Activated CD4-positive, alpha-beta T cell treated with anti-CD3 and anti-CD28 coated beads, Interleukin-2, amount 50 U/mL, for 1 hour (primary cell): Measurements from ENCODE around the gene SLC47A2.
"Not testable (repeated sequence)": the region's sequence is repeated elsewhere in the genome, so short reads cannot be mapped to it uniquely, and the experiment has no call there.

Source experiments
- DNase-seq: peaks from one replicate; pipeline ENCODE4 v3.0.0-alpha.2; 2020

SLC47A2 gene

GRCh38 chr17:19706791-19707727 is 9.3 kb downstream of the SLC47A2 start:
- no peak for DNase-seq

DNA sequence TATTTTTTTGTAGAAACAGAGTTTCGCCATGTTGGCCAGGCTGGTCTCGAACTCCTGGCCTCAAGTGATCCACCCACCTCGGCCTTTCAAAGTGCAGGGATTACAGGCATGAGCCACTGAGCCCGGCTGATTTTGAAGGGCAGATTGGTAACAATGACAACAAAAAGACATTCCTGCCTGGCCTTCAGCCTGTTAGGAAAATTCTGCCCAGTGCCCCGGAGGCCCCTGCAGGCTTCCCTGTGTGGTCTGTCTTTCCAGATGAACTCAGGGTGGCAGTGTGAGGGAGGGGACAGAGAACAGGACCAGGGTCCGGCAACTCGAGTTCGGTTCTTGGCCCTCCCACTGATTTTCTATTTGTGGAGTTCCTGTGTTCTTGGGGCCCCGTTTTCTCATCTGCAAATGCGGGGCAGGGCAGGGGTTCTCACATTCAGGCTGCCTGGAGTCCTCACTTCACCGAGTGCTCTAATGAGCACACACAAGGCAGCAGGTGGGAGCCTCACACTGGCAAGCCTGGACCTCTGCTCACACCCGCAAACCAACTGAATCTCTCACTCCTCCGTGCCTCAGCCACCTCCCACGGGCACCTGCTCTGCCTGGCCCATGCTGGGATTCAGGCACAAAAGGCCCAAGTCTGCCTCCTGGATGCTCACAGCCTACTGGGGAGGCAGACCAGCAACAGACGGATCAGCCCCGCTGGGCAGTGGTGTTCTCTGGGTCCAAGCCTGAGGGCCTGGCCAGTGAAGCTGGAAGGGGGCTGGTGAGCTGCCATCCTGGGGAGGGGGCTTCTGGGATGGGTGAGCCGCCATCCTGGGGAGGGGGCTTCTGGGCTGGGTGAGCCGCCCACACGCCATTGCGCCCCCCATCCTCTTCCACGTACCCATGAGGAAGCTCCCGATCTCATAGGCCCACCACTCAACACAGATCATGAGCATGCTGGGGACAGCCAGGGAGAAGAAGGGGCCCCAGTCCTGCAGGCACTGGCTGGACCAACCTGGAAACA is 10.3 kb downstream of the SLC47A2 start:
- no peak for DNase-seq

DNA sequence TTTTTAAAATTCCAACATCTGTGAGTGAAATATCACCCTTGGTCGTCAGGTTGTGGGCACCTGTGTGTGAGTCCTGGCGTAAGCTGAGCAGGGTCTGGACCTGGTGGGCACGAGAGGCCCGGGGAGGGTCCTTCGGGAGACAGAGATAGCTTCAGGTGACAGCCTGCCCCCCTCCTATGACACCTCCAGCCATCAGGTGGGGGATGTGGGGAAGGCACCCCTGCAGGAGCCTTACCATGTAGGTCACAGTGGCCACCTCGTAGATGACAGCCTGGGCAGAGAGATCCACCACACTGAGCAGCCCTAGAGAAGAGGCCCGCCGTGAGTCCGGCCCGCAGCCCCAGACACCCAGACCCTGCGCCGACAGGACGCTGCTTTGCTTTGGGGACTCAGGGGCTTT is 11.2 kb downstream of the SLC47A2 start:
- DNase-seq: no peak

- no peak for DNase-seq
Observed at GRCh38 chr17:19703828-19704613, 12.4 kb downstream of the SLC47A2 start.

DNA sequence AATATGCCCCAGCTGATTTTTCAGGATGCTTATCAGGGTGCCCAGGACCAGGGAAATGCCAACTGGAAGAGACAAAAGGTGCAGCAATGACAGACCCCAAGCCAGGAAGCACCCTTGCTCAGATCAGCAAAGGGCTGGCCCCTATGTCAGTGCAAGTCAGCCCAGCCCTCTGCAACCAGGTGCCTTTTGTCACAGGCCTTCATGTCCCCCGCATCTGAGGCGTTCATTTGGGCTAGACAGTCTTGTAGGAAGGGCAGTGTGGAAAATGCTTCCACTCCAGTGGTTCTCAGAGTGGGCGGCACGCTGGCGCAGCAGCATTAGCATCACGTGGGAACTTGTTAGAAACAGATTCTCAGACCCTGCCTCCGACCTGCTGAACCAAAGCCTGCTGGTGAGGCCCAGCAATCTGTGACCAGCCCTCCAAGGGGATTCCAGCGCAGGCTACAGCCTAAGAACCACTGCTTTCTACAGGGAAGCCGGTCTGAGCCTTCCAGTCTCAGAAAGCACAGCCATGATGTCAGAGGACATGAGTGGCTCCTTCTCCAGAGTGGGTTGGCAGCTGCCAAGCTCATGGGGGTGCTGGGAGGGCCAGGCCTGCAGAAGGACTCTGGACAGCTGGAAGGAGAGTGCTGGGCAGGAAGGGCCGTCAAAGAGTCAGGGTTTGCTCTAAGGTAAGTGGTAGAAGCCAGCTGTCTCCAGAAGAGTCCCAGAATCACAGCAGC is 13.1 kb downstream of the SLC47A2 start:
- DNase-seq: no peak

DNA sequence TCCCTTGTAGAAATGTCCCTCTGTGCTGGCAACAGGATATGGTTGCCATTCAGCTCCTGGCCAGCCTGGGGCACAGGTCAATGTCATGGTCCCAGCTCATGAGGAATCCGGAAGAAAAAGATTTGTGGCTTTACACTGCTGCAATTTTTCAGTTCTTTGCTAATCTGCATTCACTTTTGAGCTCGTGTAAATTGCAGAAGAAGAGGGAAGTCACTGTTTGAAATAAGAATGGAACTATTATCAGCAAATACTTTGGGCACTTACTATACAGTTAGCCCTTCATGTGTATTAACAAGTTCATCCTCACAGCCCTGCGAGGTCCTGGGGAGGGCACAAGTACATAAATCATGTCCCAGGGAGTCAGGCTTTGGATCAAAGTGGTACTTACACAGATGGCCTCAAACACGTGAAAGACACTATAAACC is 14.2 kb downstream of the SLC47A2 start:
- DNase-seq: no peak

DNA sequence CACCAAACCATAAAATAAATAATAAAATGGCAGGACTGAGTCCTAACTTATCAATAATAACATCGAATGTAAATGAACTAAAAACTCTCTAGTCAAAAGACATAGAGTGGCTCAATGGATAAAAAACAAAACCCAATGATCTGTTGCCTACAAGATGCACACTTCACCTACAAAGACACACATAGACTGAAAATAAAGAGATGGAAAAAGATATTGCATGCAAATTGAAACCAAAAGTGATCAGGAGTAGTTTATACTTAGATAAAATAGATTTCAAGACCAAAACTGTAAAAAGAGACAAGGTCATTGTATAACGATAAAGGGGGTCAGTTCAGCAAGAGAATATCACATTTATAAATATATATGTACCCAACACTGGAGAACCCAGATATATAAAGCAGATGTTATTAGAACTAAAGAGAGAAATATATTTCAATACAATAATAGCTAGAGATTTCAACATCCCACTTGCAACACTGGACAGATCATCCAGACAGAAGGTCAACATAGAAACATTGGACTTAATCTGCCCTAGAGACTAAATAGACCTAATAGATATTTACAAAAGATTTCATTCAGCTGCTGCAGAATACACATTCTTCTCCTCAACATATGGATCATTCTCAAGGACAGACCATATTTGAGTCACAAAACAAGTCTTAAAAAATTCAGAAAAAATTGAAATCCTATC is 29.8 kb downstream of the SLC47A2 start:
- DNase-seq: no peak

DNA sequence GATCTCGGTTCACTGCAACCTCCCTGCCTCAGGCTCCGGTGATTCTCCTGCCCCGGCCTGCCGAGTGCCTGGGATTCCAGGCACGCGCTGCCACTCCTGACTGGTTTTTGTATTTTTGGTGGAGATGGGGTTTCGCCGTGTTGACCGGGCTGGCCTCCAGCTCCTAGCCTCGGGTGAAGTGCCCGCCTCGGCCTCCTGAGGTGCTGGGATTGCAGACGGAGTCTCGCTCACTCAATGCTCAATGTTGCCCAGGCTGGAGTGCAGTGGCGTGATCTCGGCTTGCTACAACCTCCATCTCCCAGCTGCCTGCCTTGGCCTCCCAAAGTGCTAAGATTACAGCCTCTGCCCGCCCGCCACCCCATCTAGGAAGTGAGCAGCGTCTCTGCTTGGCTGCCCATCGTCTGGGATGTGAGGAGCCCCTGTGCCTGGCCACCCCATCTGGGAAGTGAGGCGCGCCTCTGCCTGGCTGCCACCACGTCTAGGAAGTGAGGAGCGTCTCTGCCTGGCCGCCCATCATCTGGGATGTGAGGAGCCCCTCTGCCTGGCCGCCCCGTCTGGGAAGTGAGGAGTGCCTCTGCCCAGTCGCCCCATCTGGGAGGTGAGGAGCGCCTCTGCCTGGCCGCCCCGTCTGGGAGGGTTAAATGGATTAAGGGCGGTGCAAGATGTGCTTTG is 31.3 kb downstream of the SLC47A2 start:
- not testable (repeated sequence) for DNase-seq

DNA sequence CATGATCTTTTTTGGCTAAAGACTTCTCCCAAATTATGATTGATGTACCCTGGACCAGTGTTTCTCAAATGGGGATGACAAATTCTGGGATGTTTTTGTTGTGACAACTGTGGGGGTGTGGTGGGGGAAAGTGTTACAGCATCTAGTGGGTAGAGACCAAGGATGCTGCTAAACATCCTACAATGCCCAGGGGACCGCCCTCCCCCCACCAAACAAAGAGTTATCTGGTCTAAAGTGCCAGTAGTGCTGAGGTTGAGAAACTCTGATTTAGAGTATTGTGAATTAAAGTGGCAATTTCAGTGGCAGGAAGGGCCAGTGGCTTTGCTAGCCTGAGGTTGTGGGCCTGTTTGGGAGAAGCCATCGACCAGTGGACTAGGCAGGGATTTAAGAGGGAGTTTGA is 33.3 kb downstream of the SLC47A2 start:
- no peak for DNase-seq

- no peak for DNase-seq
Observed at GRCh38 chr17:19678581-19679453, 37.6 kb downstream of the SLC47A2 start.

DNA sequence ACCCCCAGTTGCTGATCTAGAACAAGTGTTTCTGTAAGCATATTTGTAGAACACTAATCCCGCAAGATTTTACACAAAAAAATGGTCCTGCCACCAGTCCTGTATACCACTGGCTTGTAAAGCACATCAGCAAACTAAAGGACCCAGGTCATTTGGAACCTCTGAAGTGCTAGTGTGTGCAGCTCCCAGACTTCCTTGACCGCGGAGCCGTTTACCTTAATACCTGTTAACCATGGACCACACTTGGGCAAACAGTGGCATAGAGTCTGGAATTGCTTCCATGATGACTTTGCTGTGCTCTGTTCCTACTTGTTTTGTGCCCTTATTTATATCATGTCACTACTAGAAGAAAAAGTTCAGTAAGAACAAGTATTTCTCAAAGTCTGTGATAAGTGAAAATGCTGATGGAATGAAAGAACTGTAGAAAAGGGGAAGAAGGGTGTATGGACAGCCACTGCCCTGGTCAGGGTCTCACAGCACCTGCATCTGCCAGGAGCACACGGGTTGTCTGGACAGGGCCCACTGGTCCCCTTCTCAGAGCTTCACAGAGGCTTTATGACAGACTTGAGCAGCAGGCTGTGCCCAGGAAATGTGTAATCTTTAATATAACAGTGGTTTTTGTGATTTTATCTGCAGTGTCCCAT is 38.5 kb downstream of the SLC47A2 start:
- no peak for DNase-seq

GRCh38 chr17:19676896-19677295 is 39.5 kb downstream of the SLC47A2 start:
- no peak for DNase-seq

DNA sequence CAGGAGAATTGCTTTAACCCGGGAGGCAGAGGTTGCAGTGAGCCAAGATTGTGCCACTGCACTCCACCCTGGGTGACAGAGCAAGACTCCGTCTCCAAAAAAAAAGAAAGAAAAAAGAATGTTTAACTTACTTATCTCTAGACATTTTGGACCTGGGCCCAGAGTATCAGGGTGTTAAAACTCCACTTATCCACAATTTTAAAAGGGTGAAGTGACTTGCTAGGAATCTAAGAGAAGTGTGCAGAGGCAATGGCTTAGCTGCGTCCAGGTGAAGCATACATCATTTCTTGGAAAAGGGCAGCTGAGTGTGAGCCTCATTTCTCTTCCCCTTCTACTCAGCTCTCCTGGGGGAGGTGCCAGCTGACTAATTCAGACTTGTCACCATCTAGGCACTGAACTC is 42.8 kb downstream of the SLC47A2 start:
- no peak for DNase-seq

GRCh38 chr17:19672009-19672750 is 44.2 kb downstream of the SLC47A2 start:
- no peak for DNase-seq

- no peak for DNase-seq
Observed at GRCh38 chr17:19671433-19671832, 45.0 kb downstream of the SLC47A2 start.

GRCh38 chr17:19670908-19671307 is 45.5 kb downstream of the SLC47A2 start:
- no peak for DNase-seq

GRCh38 chr17:19669680-19670079 is 46.7 kb downstream of the SLC47A2 start:
- not testable (repeated sequence) for DNase-seq

DNA sequence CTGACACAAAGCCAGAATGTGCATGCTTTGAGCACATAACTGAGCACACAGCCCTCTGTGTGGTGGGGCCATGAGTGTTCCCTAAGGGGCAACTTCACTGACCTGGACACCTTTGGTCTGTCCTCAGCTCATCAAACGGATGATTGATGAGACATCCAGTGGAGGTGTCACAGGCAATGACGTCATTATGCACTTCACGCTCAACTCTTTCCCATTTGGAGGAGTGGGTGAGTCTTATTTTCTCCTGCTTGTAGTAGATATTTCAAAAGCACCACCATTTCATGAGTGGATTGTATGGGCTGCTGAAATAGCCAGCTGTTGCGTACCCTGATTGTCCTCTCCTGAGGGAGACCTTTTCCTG is 51.6 kb downstream of the SLC47A2 start:
- no peak for DNase-seq
